HEK293 (cell line): ENCODE results near the gene TADA1.

ENCODE experiments used
- HIC1 ChIP-seq: fragments of 450-650 bp; formaldehyde crosslinking; IDR thresholded peaks from 2 replicates; pipeline ENCODE4 v1.5.1; 2016; ENCODE audit warnings: missing biosample characterization, missing genetic modification characterization
- KLF10 ChIP-seq: fragments of 450-650 bp; IDR thresholded peaks from 2 replicates; pipeline ENCODE4 v1.5.1; 2018; ENCODE audit warnings: missing biosample characterization, mild to moderate bottlenecking, missing genetic modification characterization
- KLF8 ChIP-seq: fragments of 450-650 bp; formaldehyde crosslinking; IDR thresholded peaks from 2 replicates; pipeline ENCODE4 v1.5.1; 2016; ENCODE audit warnings: missing biosample characterization, missing genetic modification characterization
- PRDM10 ChIP-seq: fragments of 450-650 bp; formaldehyde crosslinking; IDR thresholded peaks from 2 replicates; pipeline ENCODE4 v1.5.1; 2016; ENCODE audit warnings: missing biosample characterization, missing genetic modification characterization
- ZNF148 ChIP-seq: fragments of 450-650 bp; formaldehyde crosslinking; IDR thresholded peaks from 2 replicates; pipeline ENCODE4 v1.5.0; 2017; ENCODE audit warnings: missing biosample characterization, missing genetic modification characterization, borderline replicate concordance
- ZNF239 ChIP-seq: fragments of 450-650 bp; formaldehyde crosslinking; IDR thresholded peaks from 2 replicates; pipeline ENCODE4 v1.5.1; 2016; ENCODE audit warnings: missing biosample characterization, missing genetic modification characterization
- ZNF24 ChIP-seq: fragments of 450-650 bp; formaldehyde crosslinking; IDR thresholded peaks from 2 replicates; pipeline ENCODE4 v1.5.1; 2016; ENCODE audit warnings: missing biosample characterization, missing genetic modification characterization
- ZNF266 ChIP-seq: fragments of 450-650 bp; formaldehyde crosslinking; IDR thresholded peaks from 2 replicates; pipeline ENCODE4 v1.5.1; 2016; ENCODE audit warnings: missing biosample characterization, missing genetic modification characterization, low read depth
- ZNF280D ChIP-seq: fragments of 450-650 bp; formaldehyde crosslinking; IDR thresholded peaks from 2 replicates; pipeline ENCODE4 v1.5.1; 2016; ENCODE audit warnings: missing biosample characterization, missing genetic modification characterization
- ZNF433 ChIP-seq: fragments of 450-650 bp; formaldehyde crosslinking; IDR thresholded peaks from 2 replicates; pipeline ENCODE4 v1.5.1; 2016; ENCODE audit warnings: missing biosample characterization, missing genetic modification characterization, low read depth
- ZNF558 ChIP-seq: fragments of 450-650 bp; formaldehyde crosslinking; IDR thresholded peaks from 2 replicates; pipeline ENCODE4 v1.5.1; 2016; ENCODE audit warnings: missing biosample characterization, missing genetic modification characterization
- ZNF560 ChIP-seq: fragments of 450-650 bp; formaldehyde crosslinking; IDR thresholded peaks from 2 replicates; pipeline ENCODE4 v1.5.1; 2017; ENCODE audit warnings: missing biosample characterization, missing genetic modification characterization, borderline replicate concordance
- ZNF658 ChIP-seq: fragments of 450-650 bp; formaldehyde crosslinking; IDR thresholded peaks from 2 replicates; pipeline ENCODE4; 2016; ENCODE audit warnings: missing biosample characterization, missing genetic modification characterization
- ZNF747 ChIP-seq: fragments of 450-650 bp; formaldehyde crosslinking; IDR thresholded peaks from 2 replicates; pipeline ENCODE4 v1.5.1; 2016; ENCODE audit warnings: missing biosample characterization, missing genetic modification characterization
- ZNF776 ChIP-seq: fragments of 450-650 bp; formaldehyde crosslinking; IDR thresholded peaks from 2 replicates; pipeline ENCODE4 v1.5.0; 2017; ENCODE audit warnings: missing biosample characterization, missing genetic modification characterization, borderline replicate concordance
- ZSCAN18 ChIP-seq: fragments of 450-650 bp; formaldehyde crosslinking; IDR thresholded peaks from 2 replicates; pipeline ENCODE4 v1.5.1; 2016; ENCODE audit warnings: missing biosample characterization, missing genetic modification characterization
- ZSCAN5A ChIP-seq: fragments of 450-650 bp; formaldehyde crosslinking; IDR thresholded peaks from 2 replicates; pipeline ENCODE4 v1.5.1; 2016; ENCODE audit warnings: missing biosample characterization, missing genetic modification characterization

TADA1 gene

GRCh38 chr1:166875734-166876539 lies at the start of gene TADA1 (continued):
- 0 out of 2 replicates have a peak, but pooled peaks have one; percentile 50 for TF ChIP-seq ZSCAN5A (tag by site-specific recombination)
- TF ChIP-seq ZNF24 (tag by site-specific recombination), result peak; percentile 94
- no peak for TF ChIP-seq ZNF433 (tag by site-specific recombination)
- no peak for TF ChIP-seq ZNF280D (tag by site-specific recombination)
- TF ChIP-seq ZNF239, result peak; percentile 37; the same call in 1 of the 2 replicates
- no peak for TF ChIP-seq ZNF747 (tag by site-specific recombination)
- TF ChIP-seq PRDM10 (tag by site-specific recombination), result peak; percentile 61
- TF ChIP-seq ZNF558 (tag by site-specific recombination), result peak; percentile 34; the same call in 1 of the 2 replicates
- no peak for TF ChIP-seq HIC1
- peak; percentile 62; the same call in 1 of the 2 replicates for TF ChIP-seq KLF10 (tag by site-specific recombination)
- TF ChIP-seq ZNF658, result no peak
- TF ChIP-seq ZNF560 (tag by site-specific recombination), result no peak
- TF ChIP-seq KLF8, result peak; percentile 91
- TF ChIP-seq ZNF776, result no peak
- TF ChIP-seq ZSCAN18 (tag by site-specific recombination), result no peak; the same call in 1 of the 2 replicates
- TF ChIP-seq ZNF266 (tag by site-specific recombination), result no peak
- TF ChIP-seq ZNF148 (tag by site-specific recombination), result no peak
